D721Med (cell line): ENCODE data around the gene PLCB4.

Experiments used
- DNase-seq: peaks from one replicate; pipeline ENCODE4 v3.0.0; 2011; ENCODE audit warnings: low spot score; ENCODE audit not compliant: insufficient read length
- FAIRE-seq: peaks from 2 replicates; lab custom pipeline; 2011; peaks lifted over from hg19 to GRCh38; lab: Jason Lieb, UNC
- TF ChIP-seq, protein P1 (sequence below): IDR thresholded peaks from 2 replicates; pipeline ENCODE4 v1.5.1; 2012; ENCODE audit warnings: mild to moderate bottlenecking, control low read depth; ENCODE audit not compliant: insufficient read depth; ENCODE audit errors: missing control alignments

The PLCB4 gene

DNA sequence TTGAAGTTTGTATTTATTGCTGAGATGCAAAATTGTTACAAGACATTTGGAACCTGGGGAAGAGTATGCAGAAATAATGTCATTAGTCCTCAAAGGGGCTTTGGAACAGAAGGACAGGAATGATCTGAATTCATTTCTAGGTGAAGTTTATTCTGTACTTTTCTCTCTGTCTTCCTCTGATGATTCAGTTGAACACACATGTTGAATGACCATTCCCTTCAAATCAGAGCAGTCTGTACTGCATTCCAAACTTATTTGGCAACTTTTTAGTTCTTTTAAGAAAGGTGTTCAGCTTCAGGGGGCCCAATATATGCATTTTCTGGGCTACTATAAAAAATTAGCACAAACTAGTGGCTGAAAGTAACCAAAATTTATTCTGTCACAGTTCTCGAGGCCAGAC is 231.6 kb downstream of the PLCB4 start:
- TF ChIP-seq, protein P1, sequence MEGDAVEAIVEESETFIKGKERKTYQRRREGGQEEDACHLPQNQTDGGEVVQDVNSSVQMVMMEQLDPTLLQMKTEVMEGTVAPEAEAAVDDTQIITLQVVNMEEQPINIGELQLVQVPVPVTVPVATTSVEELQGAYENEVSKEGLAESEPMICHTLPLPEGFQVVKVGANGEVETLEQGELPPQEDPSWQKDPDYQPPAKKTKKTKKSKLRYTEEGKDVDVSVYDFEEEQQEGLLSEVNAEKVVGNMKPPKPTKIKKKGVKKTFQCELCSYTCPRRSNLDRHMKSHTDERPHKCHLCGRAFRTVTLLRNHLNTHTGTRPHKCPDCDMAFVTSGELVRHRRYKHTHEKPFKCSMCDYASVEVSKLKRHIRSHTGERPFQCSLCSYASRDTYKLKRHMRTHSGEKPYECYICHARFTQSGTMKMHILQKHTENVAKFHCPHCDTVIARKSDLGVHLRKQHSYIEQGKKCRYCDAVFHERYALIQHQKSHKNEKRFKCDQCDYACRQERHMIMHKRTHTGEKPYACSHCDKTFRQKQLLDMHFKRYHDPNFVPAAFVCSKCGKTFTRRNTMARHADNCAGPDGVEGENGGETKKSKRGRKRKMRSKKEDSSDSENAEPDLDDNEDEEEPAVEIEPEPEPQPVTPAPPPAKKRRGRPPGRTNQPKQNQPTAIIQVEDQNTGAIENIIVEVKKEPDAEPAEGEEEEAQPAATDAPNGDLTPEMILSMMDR = no peak
- DNase-seq = no peak
- FAIRE-seq = no peak

DNA sequence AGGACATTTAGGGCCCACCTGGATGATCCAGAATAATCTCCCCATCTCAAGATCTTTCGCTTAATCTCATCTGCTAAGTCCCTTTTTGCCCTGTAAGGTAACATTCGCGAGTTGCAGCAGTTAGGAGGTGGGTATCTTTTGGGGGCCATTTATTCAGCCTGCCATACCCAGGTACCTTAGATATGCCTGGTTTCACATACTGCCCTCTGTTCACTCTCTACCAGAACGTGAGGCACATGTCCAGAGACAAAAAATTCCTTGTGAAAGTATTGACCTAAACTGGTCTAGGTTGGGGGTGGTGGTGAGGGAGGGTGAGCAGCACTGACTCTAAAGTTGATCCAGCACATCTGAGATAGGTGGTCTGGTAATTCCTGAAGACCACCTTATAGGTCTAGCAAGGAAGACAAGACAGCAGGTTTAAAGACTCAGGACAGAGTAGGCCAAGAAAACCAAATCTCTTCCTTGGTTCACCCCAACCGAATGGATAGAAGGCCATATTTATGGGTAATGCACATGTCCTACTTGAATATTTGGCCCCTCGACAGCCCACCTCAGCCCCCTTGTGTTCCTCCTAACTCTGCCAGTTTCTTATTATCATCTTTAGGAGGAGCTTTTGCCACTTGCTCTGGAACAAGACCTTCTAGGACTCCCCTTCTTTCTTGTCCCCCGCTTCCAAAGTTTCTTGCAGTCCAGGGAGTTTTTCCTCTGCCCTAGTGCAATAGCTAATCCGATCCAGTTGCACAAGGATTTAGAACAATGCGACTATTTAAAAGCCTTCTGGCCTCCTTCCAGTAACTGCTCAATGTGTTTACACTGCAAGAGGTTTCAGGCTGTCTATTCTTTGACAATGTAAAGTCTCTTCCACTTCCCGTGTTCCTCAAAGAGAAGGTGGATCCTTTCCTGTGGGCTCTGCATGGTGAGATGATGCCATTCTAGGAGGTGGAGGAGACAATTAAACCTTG is 232.5 kb downstream of the PLCB4 start:
- TF ChIP-seq, protein P1 = no peak
- FAIRE-seq (no peak), DNase-seq (no peak)

DNA sequence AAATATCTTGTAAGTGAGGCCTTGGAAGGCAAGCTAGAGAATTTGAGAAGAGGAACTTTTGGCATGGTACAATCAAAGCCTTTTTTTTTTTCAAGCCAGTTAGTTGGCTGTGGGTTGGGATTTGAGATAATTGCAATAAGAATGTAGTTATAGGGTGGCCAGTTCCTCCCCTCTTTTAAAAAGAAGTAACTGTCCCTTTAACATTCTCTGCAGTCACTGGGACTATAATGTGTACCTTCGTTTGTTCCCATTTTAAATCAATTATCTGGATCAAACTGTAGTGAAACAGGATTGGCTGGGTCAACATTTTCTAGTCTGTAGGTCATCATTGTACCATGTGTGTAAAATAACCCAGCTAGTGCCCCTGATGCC is 233.2 kb downstream of the PLCB4 start:
- TF ChIP-seq, protein P1 = no peak
- DNase-seq = no peak
- FAIRE-seq = no peak

DNA sequence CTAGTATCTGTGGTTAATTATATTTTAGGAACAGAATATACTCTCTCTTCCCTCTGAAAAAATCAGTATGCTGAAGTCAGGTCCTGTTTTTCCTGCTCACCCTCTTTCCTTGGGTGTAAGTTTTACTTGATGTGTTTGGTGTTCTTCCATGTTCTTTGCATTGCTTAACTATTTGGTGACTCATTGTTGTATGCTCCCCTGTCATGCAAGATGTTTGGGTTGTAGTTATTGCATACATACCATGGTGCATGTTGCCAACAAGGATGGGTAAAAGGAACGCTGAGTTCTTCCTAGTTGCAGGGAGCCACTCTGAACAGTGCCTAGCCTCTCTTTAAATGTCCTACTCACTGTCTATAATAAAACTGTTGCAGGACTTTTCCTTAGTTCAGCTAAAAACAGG is 237.6 kb downstream of the PLCB4 start:
- TF ChIP-seq, protein P1 = no peak
- no peak for FAIRE-seq
- no peak for DNase-seq

DNA sequence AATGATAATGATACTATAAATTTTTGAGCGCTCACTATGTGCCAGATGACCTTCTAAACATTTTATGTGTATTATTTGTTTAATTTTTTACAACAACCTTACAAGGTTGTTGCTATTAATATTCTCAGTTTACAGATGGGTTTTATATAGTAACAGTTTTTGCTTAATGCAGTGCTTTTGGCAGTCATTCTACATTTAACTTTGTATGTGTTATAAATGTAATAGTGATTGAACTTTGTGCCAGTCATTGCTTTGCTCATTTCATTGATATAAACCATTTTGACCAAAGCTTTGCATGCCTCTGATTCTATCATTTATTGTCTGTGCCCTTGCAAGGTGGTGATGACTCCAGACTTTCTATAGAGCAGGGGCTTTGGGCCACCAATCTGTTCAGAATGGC is 239.2 kb downstream of the PLCB4 start:
- TF ChIP-seq, protein P1 = no peak
- no peak for FAIRE-seq
- no peak for DNase-seq

DNA sequence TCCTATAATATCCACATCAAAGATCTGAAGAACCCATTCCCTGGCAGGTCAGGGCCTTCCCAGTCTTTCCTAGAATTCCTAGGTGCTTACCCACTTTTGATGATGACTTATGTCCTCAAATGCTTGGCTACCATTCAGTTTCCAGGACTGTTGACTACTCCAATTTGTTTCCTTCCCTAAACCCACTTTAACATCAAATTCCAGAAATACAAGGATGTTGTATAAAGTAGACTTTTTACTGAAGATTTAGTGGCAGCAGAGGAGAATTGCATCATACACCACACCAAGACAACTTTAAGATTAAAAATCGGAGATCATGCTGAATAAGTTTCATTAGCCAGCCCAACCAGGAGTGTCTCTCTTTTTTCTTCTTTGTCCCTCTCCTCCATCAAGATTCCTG is 242.2 kb downstream of the PLCB4 start:
- FAIRE-seq (no peak), DNase-seq (no peak)

More for the DNA sequence above, 242.2 kb downstream of the PLCB4 start:
- TF ChIP-seq, protein P1 = no peak
